Inflammatory macrophage treated with lipopolysaccharide for 4 hours (primary cell): ENCODE data around the gene KRTAP22-2.

Source experiments
- DNase-seq: peaks from one replicate; pipeline ENCODE4 v3.0.0-alpha.2; 2020

The KRTAP22-2 gene

DNA sequence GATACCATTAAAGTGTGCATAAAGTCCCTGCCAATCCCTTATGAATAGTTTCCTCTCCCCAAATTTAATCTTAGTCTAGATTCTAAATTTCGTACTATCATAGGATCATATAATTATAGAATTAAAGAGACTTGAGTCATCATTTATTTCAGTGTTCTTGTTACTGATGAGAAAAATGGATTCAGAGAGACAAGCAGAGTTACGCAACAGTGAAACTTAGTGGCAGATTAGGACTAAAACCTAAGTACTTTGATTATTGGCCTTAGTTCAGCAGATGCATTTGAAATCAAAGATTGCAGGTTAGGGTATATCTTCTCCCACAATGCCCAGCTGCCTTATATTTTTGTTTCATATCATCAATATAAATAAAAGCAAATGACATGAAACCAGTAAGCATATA lies 28.2 kb downstream of the KRTAP22-2 start:
- no peak for DNase-seq

DNA sequence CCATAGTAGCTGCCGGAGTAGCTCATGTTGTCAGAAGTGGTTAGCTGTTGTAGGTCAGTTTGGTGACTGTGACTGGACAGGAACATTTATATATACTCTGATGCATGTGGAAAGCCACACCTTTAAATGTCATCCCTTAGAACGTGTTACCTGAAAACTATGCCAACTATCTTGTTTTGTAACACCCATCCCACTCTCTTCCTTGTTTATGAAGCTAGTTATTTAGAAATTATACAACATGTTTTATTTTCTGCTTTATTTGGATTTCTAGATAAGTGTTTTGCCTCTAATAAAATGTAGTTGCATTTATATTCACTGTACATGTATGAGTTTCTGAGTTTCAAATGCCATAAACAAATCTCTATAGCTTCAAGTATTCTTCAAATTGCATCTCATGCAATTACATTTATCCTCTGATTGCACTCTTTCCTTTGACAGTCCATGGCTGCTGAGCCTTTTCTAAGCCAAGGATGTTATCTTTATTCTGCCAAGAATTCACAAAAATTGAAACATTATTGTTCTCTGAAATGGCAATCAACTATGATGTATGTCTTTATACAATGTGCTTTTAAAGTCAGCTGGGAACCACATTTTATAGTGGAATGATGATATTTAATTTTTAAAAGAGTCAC lies 28.8 kb downstream of the KRTAP22-2 start, which contains the start of gene KRTAP19-7:
Gene KRTAP19-7, minus strand, starts transcription at position 51 of the 632 bp plus-strand sequence. Its CDS starts 25 bp downstream, at position 26.
- no peak for DNase-seq

DNA sequence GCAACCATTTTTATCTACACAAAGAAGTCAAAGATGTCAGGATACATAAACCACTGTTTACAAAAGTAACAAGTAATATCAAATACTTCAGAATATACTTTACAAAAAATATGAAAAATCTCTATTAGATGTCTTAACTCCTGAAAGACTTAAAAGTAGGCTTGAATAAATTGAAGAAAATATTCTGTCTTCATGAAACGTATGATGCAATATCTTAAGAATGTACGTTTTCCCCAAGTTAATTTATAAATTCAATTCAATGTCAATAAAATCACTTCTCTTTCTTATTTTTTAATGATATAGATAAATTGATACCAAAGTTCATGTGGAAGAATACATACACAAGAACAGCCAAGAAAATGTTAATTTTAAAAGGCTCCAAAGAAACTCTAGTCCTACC lies 35.1 kb downstream of the KRTAP22-2 start:
- DNase-seq, result no peak

DNA sequence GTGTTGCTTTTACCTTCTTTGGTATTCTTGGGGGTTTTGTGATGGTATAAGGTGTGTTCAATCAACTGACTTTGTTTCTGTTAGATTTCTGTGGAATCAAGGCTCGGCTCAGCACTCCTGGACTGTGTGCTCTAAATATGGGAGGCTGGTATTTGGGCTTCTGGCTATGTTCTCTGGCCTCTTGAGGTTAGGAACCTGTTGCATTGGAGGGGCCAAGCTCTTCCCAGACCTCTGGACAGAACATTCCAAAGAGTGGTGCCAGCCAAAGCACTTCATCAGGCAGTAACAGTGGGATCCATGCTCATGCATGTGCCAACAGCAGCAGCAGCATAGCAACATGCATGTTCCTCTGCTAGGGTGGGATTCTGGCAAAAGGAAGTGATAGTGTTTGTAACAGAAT lies 37.4 kb downstream of the KRTAP22-2 start:
- no peak for DNase-seq

DNA sequence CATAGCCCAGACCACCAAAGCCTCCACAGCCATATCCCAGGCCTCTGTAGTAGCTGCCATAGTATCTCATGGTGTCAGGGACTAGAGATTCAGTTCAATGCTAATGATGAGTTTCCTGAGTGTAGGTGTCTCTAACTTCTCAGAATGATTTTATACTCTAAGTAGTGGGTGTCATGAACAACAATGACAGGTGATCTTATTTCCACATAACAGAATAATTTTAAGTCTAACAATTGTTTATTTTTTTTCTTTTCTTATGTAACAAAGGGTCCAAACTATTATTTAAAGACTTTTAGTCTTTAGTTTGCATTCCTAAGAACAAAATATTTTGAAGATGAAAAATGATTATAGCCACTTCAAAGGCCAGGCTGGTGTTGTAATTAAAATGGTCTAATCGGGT lies 48.4 kb downstream of the KRTAP22-2 start, which contains the start of gene KRTAP19-6:
Gene KRTAP19-6, minus strand, starts transcription at position 101 of the 400 bp plus-strand sequence. Its CDS starts 31 bp downstream, at position 70.
- no peak for DNase-seq
